Stimulated activated CD4-positive, alpha-beta T cell treated with anti-CD3 and anti-CD28 coated beads, Interleukin-12 subunit alpha, Interleukin-12 subunit beta, amount 100 ng/mL, for 48 hours (primary cell): ENCODE measurements around the gene BBC3.

Experiments
- DNase-seq, 3 donors: peaks; one replicate each; pipeline ENCODE4 v3.0.0-alpha.2; 2020; ENCODE audit warnings: low read depth in 2 of 3, low spot score in 1 of 3

The BBC3 gene

GRCh38 chr19:47197141-47197540 lies 33.9 kb downstream of the BBC3 start:
- DNase-seq = no peak

- no peak for DNase-seq
Measured at GRCh38 chr19:47195434-47195833, 35.6 kb downstream of the BBC3 start.

GRCh38 chr19:47190167-47190727 lies 40.8 kb downstream of the BBC3 start:
- peak; percentile 44 to 53 (median 49) for DNase-seq

GRCh38 chr19:47188507-47189033 lies 42.4 kb downstream of the BBC3 start:
- no peak for DNase-seq

- no peak for DNase-seq
Measured at GRCh38 chr19:47187797-47188196, 43.2 kb downstream of the BBC3 start.

- no peak for DNase-seq
Measured at GRCh38 chr19:47187335-47187655, 43.7 kb downstream of the BBC3 start.

- peak; percentile 74 to 86 (median 83) for DNase-seq
Measured at GRCh38 chr19:47186446-47187334, 44.3 kb downstream of the BBC3 start.

- DNase-seq = no peak
Measured at GRCh38 chr19:47183601-47184000, 47.4 kb downstream of the BBC3 start.

GRCh38 chr19:47179653-47180310 lies 51.2 kb downstream of the BBC3 start:
- DNase-seq = no peak

- DNase-seq = peak in 2 of 3 donors; percentile 20 to 34
Measured at GRCh38 chr19:47176627-47177090, 54.3 kb downstream of the BBC3 start.

- DNase-seq = no peak
Measured at GRCh38 chr19:47176071-47176626, 54.9 kb downstream of the BBC3 start.

- DNase-seq = no peak
Measured at GRCh38 chr19:47172666-47173455, 58.1 kb downstream of the BBC3 start.
